ENCODE results near the gene SLC6A20. TPM values are rescaled to one million over a fixed set of nuclear protein-coding genes. Genes with fewer than 3 reads are reported as not detected.

Gene SLC6A20
- total RNA-seq, 2 experiments from 2014 or later: not detected

- peaks cover 59% of the 10 kb centered on the region for H3K36me3 Mint-ChIP-seq (ENCODE audit: low read depth)
- no peak overlapping the region for H3K4me3 Mint-ChIP-seq
- intact Hi-C loops (cut with micrococcal nuclease): no loop called here
- DNase-seq (no peak), ATAC-seq (no peak)
- no peaks in the 10 kb centered on the region for H3K27me3 Mint-ChIP-seq
- no peak for TF ChIP-seq CTCF (IDR thresholded peaks at IDR 0.05)
- no peak overlapping the region for H3K27ac Mint-ChIP-seq
- H3K4me1 Mint-ChIP-seq (ENCODE audit: low read depth): peaks cover 16% of the 10 kb centered on the region
- no peaks in the 10 kb centered on the region for H3K9me3 Mint-ChIP-seq
- POLR2A ChIA-PET: no interaction called here
- CTCF ChIA-PET: no interaction called here
These were observed 84.4 kb downstream of the SLC6A20 start for GRCh38 chr3:45711931-45712330.

GRCh38 chr3:45705839-45706808 lies 90.2 kb downstream of the SLC6A20 start:
- POLR2A ChIA-PET: interaction anchor here (0.5 to 1.0 kb wide), 2 partner anchors 9 to 12 kb away, joined by 3 read pairs; no protein-coding TSS in a partner anchor
- H3K4me3 Mint-ChIP-seq: no peak overlapping the region
- intact Hi-C loops (cut with micrococcal nuclease): no loop called here
- H3K27me3 Mint-ChIP-seq: no peaks in the 10 kb centered on the region
- CTCF ChIA-PET: interaction anchor here (0.6 to 1.8 kb wide), 4 partner anchors 12 to 666 kb away, joined by 3 to 4 read pairs (median 4); no protein-coding TSS in a partner anchor
- ATAC-seq: peak; percentile 42
- TF ChIP-seq CTCF (IDR thresholded peaks at IDR 0.05): no peak
- H3K36me3 Mint-ChIP-seq (ENCODE audit: low read depth): peaks cover 53% of the 10 kb centered on the region
- H3K27ac Mint-ChIP-seq: peak overlapping the region; percentile 71
- no peaks in the 10 kb centered on the region for H3K9me3 Mint-ChIP-seq
- peaks cover 37% of the 10 kb centered on the region for H3K4me1 Mint-ChIP-seq (ENCODE audit: low read depth)
- DNase-seq: no peak

Other genes with a start within 250 kb of the SLC6A20 start
- 10 to 100 TPM; 34.5 to 36.5 TPM for gene LIMD1, start 201.8 kb downstream of the SLC6A20 start, total RNA-seq
- gene SACM1L, start 107.1 kb downstream of the SLC6A20 start, total RNA-seq: 10 to 100 TPM; 52.6 to 56.0 TPM
- gene LZTFL1, start 45.6 kb upstream of the SLC6A20 start, total RNA-seq: 1 to 10 TPM; 4.7 TPM
- under 1 TPM; 0.20 TPM for gene CCR9, start 90.0 kb upstream of the SLC6A20 start, total RNA-seq
- gene CXCR6, start 146.9 kb upstream of the SLC6A20 start, total RNA-seq: 1 to 10 TPM; 3.2 to 3.4 TPM
- 10 to 100 TPM; 14.1 to 14.5 TPM for gene FYCO1, start 199.3 kb upstream of the SLC6A20 start, total RNA-seq
- gene XCR1, start 230.9 kb upstream of the SLC6A20 start, total RNA-seq: not detected

All from activated CD8-positive, alpha-beta T cell treated with anti-CD3 and anti-CD28 coated beads for 36 hours (primary cell).